MCF 10A (cell line): ENCODE data around the gene GEMIN8. TPM values are rescaled to one million over a fixed set of nuclear protein-coding genes. Genes with fewer than 3 reads are reported as not detected.

ENCODE experiments used
- BruUV-seq: library from RNA; stranded (reverse); fragments of 400-500 nt; replicated peaks from 2 replicates; lab custom pipeline; 2021; lab: Mats Ljungman, UMichigan
- CTCF ChIA-PET: fragments of 300-600 bp; sonication (Branson Sonifier 250); formaldehyde crosslinking; extraction: SDS; loops from one replicate; lab custom pipeline; 2021; ENCODE audit warnings: antibody characterized with exemption, inconsistent platforms; lab: Yijun Ruan, JAX
- POLR2A ChIA-PET: fragments of 300-600, 350-650 bp; sonication (Branson Sonifier 250); formaldehyde crosslinking; extraction: SDS; loops from one replicate; lab custom pipeline; 2020; ENCODE audit warnings: antibody characterized with exemption, inconsistent platforms; lab: Yijun Ruan, JAX
- DNase-seq: peaks from one replicate; pipeline ENCODE4 v3.0.0-alpha.2; 2018; ENCODE audit not compliant: unreplicated experiment
- H3K27ac Mint-ChIP-seq: one replicate; pipeline ENCODE4 v1.8.0; 2022; ENCODE audit warnings: mild to moderate bottlenecking, low read depth, mixed read lengths; ENCODE audit not compliant: unreplicated experiment
- H3K27me3 Mint-ChIP-seq: one replicate; pipeline ENCODE4 v1.8.0; 2022; ENCODE audit warnings: mixed read lengths; ENCODE audit not compliant: insufficient read depth, unreplicated experiment
- H3K36me3 Mint-ChIP-seq: one replicate; pipeline ENCODE4 v1.8.0; 2022; ENCODE audit warnings: mild to moderate bottlenecking, moderate library complexity, mixed read lengths; ENCODE audit not compliant: insufficient read depth, unreplicated experiment
- H3K4me1 Mint-ChIP-seq: one replicate; pipeline ENCODE4 v1.8.0; 2022; ENCODE audit warnings: mixed read lengths; ENCODE audit not compliant: insufficient read depth, unreplicated experiment
- H3K4me3 Mint-ChIP-seq: one replicate; pipeline ENCODE4 v1.8.0; 2022; ENCODE audit warnings: mild to moderate bottlenecking, moderate library complexity, mixed read lengths; ENCODE audit not compliant: unreplicated experiment
- H3K9me3 Mint-ChIP-seq: one replicate; pipeline ENCODE4 v1.8.0; 2022; ENCODE audit warnings: mixed read lengths; ENCODE audit not compliant: unreplicated experiment
- CTCF ChIP-seq: fragments of 200-600 bp; IDR thresholded peaks from one replicate; pipeline ENCODE4 v1.8.0; 2022; ENCODE audit warnings: antibody characterized with exemption, mild to moderate bottlenecking; ENCODE audit not compliant: unreplicated experiment
- intact Hi-C: fragments of 100-400 bp; cut with micrococcal nuclease; formaldehyde crosslinking; loops from 2 replicates; pipeline ENCODE4 v1.14.1; 2022
- total RNA-seq: library from RNA; stranded (reverse); gene quantifications from 2 replicates; pipeline ENCODE4 v1.2.3, GENCODE V29; 2022

Gene GEMIN8
- total RNA-seq, 1 experiment from 2014 or later = 28.2 TPM

- Mint-ChIP-seq H3K9me3 (no peaks in the 10 kb centered on the region), H3K36me3 (no peaks in the 10 kb centered on the region), H3K27ac (no peak overlapping the region), H3K4me1 (no peaks in the 10 kb centered on the region), H3K4me3 (no peak overlapping the region), H3K27me3 (peaks cover 65% of the 10 kb centered on the region)
- ChIA-PET CTCF (no interaction called here), POLR2A (no interaction called here)
- TF ChIP-seq CTCF = no peak
- DNase-seq = no peak
- BruUV-seq = no TSS peak
- intact Hi-C loops = loop anchor here (1.0 kb wide), 1 partner anchor 48 kb away; no protein-coding TSS in a partner anchor
These were observed 64.2 kb downstream of the GEMIN8 start for GRCh38 chrX:13965531-13965930.

- H3K4me3 Mint-ChIP-seq = no peak overlapping the region
- CTCF ChIA-PET = interaction anchor here (1.0 kb wide), 1 partner anchor 9 kb away, joined by 3 read pairs; no protein-coding TSS in a partner anchor
- no peaks in the 10 kb centered on the region for H3K36me3 Mint-ChIP-seq
These were observed 72.7 kb downstream of the GEMIN8 start for GRCh38 chrX:13956998-13957397.

More at GRCh38 chrX:13956998-13957397, 72.7 kb downstream of the GEMIN8 start:
- peaks cover 76% of the 10 kb centered on the region for H3K27me3 Mint-ChIP-seq
- intact Hi-C loops = no loop called here
- no TSS peak for BruUV-seq
- no peak for TF ChIP-seq CTCF
- H3K4me1 Mint-ChIP-seq = no peaks in the 10 kb centered on the region
- POLR2A ChIA-PET = no interaction called here
- DNase-seq = no peak
- no peaks in the 10 kb centered on the region for H3K9me3 Mint-ChIP-seq
- no peak overlapping the region for H3K27ac Mint-ChIP-seq

Other genes with a start within 250 kb of the GEMIN8 start
- gene GPM6B, start 212.8 kb downstream of the GEMIN8 start, total RNA-seq = 6.9 and 16.3 TPM in 2 replicates